NCI-H774 (cell line): ENCODE measurements around the gene MMEL1.

Experiments
- DNase-seq: peaks from one replicate; lab custom pipeline; 2025; lab: John Stamatoyannopoulos, UW

Gene MMEL1

DNA sequence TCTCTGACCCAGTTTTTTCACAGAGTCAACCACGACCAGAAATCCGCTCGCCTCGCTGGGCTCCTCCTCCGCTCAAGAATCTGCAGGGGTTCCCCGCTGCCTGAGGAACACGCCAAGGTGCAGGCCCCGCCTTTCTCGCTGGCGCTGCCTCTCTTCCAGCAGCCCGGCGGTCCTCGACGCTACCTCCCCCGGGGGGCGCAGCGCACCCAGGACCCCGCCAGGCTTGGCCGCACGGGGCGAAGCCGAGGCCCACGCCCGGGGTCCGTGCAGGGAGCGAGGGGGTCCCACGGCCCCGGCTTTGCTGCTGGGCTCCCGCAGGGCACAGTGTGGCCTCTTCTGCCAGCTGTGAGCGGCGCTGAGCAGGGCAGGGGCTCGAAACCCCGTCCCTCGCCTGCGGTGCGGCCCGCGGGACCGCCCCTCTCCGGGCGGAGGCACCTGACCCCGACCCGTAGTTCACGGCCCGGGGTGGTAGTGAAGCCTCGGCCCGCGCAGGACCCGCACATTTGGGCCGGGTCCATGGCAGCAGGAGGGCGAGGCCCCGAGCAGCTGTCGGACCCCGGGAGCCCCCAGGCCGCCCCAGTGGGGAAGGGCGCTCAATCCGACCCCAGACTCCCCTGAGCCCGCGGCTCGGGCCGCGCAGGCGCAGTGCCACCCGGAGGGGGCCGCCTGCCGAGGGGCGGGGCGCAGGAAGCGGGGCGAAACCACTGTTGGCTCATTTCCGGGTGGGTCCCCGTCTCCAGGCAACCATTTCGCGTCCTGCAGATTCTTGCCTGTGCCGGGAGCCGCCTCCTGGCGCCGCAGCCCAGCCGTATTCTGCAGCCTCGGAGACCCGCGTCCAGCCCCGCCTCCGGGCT, 10.0 kb upstream of the MMEL1 start:
- peak; percentile 58 for DNase-seq

DNA sequence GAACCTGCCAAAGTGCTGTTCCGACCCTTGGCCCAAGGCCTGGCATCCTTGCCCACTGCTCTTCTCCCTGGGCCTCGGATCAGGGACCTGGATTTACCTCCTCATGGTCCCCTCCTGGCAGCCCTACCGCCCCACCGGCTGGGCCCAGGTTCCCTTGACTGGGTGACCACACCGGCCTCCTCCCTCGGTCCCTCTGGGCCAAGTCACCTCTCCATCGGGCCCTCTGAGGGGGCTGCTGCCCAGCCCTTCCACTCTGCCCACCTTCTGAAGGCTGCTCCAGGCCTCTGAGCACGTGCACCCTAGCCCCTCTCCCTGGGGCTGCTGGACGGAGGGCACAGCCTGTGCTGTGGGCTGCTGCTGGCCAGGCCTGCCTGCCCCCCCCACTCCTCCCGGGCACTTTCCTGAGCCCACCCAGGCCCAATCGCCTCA, 9.3 kb upstream of the MMEL1 start:
- no peak for DNase-seq

DNA sequence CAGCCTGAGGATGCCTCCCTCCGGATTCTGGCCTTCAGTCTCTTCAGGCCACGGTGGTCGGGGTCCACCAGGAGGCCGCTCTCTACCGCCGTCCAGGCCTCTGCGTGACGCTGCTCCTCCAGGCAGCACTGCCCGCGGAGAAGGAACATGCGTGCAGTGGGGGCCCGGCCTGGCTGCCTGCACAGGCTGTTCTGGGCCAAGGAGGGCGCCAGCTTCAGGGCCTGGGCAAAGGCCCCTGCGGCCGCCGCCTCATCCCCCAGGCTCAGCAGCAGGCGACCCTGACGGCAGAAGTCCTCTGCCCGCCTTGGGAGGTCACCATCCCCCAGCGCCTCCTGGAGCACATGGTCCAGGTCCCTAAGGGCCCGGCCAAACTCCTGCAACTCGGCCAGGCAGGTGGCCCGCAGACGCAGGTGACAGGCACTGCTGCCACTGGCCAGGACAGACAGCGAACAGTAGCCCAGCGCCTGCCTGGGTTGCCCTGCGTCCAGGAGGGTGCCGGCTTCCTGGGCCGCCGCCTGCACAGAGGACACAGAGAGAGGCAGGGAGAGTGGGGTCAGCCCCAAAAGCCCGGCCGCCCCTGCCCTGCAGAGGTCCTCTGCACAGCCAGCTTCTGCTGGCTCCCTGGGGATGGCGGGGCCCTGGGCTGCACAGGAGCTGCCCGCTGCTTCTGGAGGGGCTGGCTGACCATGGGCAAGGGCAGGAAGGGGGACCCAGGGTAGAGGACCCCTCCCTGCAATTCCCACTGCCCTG, 8.7 kb upstream of the MMEL1 start:
- DNase-seq: no peak

DNA sequence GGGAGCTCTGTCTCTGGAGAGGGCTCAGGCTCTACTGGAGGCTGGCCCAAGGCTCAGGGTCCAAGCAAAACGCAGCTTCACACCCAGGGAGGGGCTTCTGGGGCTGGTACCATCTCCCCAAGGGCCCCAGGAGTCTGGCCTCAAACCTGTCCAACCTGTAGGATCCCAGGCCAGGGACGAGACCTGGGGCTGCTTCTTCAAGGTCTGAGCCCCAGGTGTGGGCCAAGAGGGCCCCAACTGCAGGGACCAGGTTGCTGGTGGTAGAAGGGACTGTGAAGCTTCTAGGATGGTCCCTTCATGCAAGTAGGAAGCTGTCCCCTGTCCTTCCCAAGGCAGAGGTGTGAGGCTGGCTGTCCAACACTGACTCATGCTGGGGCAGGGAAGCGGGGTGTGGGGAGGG, 7.8 kb upstream of the MMEL1 start:
- no peak for DNase-seq

DNA sequence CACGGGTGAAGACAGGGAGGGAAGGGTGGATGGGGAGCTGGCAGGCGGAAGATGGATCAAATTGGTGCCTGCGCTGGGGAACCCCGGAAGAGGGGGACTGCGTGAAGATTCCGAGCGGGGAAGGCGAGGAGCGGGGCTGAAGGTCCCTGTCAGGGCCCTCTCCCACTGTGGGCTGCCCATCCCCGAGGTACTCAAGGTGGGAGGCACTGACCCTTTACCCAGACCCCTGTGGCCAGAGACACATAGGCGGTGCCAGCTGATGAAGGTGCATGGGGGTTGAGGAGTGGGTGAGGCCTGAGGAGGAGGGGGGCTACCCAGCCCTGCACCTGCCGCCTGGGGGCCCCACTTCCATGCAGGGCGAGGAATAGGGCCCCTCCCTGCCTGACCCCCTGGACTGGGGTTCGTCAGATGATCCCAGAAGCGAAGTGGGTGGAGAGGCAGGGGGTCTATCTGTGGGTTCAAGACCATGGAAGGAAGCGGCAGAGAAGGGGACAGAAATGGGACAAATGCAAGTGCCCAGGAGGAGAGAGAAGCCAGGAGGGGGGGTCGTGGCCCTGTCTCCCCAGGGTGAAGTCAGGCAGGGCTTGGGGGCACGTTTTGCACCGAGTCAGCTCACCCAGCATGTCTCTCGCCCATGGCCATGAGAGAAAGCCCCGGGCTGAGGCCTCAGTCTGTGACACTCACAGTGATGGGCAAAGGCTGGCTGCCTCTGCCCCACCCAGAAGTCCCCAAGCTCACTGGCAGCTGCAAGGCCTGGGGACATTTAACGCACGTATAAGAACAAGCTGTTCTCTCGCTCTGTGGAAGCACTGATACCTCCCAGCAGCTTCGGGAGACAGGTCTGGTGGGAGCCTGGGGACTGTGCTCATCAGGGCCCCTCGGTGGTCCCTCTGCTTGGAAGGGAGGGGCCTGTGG, 7.0 kb upstream of the MMEL1 start:
- no peak for DNase-seq

DNA sequence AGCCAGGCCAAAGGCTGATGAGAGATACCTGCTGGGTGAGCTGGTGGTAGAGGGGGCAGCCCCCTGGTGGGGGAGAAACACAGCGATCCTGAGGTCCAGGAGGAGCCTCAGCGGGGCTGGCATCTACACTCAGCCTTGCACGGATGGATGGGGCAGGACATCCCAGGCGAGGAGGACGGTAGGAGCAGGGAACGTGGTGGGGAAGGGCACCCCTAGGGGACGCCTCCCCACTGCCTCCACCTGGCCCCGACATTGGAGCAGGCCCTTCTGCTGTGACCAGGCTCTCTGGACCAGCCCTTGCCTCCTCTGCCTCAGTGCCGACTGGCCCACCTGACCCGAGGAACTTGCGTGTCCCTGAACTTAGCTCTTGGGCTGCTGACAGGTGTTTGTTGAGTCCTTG, 6.4 kb upstream of the MMEL1 start:
- DNase-seq: no peak

DNA sequence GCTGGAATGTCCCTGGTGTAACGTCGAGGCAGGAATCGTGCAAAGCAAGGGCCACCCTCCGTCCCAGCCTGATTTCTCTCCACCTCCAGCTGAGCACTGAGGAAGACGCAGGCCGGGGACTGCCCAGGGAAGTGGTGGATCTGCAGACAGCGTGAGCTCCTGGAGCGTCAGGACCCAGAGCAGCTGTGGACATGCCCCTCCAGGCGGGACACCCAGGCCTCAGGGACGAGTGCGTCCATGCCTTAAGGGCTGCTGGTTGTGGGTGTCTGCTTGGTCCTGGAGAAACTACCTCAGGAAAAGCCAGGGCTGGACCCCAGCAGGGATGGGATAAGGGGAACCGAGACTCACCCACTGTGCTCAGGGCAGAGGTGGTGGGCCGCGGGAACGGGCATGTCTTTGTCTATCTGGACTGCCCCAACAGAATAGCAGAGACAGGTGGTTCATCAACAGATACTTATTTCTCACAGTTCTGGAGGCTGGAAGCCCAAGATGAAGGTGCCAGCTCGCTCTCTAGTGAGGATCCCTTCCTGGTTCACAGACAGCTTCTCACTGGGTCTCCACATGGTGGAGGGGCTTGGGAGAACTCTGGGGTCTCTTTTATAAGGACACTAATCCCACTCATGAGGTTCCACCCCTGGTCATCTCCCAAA, 5.8 kb upstream of the MMEL1 start:
- DNase-seq: no peak

DNA sequence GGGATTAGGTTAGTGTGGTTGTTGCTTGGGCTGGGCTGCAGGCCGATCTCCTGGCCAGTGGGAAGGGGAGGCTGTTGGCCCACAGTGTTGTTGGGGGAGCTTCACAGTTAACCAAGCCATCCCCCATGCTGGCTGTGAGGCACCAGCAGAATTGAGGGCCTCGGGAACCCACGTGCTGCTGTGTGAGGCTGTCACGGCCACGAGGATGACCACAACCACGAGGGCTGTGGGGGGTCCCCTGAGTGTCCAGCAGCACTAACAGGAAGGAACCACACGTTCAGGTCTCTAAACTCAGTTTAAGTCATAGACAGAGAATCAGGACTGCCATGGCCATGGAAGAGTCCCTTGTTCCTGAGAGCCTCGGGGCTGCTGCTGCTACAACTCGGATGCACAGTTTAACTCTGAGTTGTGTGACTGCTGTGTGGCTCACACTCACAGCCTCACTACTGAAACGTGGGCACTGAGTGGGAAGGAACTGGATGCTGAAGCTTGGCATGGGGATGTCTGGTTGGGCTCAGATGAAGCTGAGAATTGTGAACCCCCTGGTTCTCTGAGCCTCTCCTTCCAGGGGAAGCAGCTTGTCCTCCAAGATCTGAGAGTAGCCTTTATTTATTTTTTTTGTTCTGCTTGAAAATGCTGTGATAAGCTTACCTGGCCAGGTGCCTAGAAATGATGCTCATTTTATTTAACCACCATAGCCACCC, 4.8 kb upstream of the MMEL1 start:
- no peak for DNase-seq

DNA sequence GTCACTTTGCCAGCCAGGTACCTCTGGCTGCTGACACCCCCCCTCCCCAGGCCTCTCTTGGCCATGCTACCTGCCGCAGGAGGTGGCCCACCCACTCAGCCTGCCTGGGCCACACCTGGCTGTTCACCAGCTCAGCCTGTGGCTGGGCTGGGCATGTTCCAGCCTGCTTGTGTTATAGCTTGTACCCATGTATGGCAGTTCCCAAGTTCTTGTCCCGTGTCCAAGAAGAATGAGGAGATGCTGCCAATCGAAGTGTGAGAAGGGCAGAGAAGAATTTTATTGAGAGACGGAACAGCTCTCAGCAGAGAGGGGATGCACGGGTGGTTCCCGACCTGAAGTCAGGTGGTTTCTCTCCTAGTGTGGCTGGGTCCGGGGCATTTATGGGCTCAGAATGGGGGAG, 3.9 kb upstream of the MMEL1 start:
- DNase-seq: no peak

DNA sequence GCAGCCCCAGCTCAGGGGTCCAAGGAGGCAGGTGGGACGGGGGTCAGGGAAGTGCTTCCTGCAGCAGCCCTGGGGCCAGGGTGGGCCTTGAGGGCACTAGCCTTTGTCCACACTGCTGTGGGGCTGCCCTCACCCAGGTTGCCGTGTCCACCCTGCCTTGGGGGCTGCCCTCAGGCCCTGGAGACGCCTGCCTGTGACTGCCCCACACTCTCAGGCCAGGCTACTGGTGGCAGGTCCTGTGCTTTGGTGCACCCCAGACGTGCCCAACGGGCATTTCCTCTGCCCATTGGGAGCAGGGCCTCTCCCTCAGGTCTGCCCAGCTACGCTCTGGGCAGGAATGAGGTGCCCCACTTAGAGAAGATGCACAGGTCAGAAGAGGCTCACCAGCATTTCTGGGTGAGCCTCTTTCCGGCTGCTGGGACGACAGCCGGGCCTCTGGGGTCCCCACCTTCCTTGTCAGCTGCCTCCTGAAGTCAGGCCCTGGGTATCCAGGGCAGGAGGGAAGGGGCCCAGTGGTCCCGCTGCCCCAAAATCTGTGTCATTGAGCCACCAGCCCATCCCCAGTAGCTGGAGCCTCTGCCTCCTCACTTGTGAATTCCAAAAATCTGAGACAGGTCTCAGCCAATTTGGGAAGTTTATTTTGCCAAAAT, 2.7 kb upstream of the MMEL1 start:
- no peak for DNase-seq

DNA sequence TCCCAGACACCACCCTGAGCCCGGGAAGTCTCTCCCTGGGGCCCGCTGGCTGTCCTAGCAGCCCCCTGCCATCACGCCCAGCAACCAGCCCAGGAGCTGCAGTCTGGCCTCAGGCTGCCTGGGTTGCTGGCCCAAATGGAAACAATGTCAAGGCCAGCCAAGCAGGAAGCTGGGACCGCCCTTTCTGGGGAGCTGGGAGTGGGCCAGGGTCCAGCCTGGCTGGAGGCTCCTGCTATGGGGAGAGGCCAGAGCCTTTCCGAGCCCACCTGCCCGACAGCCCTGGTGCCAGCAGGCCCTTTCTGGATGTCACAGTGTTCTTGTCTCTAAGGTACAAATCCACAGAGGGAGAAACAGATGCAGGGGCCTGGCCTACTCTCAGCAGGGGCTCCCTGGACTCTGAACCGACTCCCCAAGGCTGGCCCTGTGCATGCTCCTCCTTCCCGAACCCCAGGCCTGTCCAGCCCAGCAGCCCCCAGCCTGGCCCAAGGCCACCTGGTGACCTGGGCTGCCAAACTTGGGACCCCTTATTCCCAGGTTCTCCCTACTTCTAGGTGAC, 1.2 kb upstream of the MMEL1 start:
- DNase-seq: no peak

DNA sequence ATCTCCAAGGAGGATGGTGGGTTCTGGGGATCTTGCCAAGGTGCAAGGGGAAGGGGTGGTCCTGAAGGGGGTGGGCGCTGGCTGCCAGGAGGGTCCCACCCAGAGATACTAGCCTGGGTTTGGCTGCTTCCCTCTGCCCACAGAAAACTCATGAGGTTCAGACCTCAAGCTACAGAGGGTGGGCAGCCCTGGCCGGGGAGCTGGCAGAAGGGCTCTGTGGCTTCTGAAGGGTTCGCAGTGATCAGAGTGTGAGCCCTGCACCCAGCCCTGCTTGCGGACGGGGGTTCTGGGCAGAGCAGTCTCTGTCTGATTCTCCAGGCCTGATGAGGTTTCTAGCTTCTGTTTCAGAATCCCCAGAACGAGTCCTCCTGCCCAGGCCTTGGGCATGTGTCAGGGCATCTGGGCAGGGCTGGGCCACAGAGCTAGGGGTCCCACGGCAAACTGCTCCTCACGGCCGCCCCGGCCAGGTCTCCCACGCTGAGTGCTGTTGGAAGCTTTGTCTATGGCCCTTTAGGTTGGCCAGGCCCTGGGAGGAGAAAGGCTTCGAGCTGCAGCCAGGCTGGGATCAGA, 635 bp upstream of the MMEL1 start:
- DNase-seq: no peak

DNA sequence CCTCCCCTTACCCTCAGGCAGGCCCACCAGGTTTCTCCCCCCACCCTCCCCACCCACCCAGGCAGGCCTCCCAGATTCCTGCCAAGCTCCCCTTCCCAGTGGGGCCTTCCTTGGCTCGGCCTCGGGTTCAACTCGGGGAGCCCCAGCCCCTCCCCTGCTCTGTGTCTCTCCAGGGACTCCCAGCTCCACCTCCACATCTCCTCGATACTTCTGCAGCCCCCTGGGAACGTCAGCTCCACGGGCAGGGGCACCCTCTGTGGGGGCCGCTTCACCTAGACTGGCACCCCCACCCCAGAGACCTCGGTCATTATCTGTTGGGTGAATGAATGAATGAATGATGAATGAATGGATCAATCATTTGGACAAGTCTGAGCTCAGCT, 775 bp downstream of the MMEL1 start:
- no peak for DNase-seq

DNA sequence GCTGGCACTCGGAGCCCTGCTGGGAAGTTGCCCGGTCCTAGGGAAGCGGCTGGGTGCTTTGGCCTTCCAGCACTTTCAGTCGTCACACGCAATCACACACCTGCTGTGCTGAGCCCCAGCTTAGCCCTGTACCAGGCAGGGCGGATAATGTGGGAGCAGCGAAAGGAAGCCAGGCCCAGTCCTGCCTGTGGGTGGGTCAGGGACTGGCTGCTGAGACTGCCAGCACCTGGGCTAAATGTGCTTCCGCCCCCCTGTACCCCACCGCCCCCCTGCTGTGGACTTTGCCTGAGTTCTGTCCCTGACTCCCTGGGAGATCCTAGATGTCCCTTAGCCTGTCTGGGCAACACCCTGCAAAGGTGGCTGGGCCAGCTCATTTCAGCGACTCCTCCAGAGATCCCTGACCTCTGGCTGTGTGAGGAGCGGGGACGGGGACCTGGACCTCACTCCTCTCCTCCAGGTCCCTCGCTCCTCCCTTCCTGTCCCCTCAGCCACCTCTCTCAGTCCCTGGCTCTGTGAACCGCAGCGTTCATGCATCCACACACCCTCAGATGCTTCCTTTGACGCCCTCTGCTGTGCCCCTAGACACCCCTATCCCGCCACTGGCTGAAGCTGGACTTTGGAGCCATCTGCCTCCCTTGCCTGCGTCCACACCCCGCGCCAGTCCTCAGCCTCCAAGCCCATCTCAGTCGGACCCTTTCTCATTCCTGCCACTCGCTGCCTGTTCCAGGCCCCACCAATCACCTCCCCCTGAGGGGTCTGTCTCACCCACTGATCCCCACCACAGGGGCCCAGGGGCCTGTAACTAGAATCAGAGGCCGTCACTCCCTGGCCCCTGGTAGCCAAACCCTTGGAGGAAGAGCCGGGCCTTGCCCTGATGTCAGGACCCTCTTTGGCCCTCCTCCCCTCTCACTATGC, 1.4 kb downstream of the MMEL1 start:
- no peak for DNase-seq

DNA sequence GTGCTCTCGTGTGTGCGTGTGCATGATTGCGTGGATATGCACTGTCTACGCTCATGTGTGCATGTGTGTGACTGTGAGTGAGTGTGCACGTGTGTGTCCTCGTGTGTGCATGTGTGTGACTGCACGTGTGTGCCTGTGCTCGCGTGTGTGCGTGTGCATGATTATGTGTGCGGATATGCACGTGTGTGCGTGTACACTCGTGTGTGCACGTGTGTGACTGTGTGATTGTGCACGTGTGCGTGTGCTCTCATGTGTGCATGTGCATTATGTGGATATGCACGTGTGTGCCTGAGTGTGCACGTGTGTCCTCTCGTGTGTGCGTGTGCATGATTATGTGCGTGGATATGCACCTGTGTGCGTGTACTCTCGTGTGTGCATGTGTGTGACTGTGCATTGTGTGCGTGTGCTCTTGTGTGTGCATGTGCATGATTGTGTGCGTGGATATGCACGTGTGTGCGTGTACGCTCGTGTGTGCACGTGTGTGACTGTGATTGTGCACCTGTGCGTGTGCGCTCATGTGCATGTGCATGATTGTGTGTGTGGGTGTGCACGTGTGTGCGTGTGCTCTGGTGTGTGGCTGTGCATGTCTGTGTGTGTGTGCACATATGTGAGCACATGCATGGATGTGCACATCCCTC, 2.2 kb downstream of the MMEL1 start:
- DNase-seq: no peak

DNA sequence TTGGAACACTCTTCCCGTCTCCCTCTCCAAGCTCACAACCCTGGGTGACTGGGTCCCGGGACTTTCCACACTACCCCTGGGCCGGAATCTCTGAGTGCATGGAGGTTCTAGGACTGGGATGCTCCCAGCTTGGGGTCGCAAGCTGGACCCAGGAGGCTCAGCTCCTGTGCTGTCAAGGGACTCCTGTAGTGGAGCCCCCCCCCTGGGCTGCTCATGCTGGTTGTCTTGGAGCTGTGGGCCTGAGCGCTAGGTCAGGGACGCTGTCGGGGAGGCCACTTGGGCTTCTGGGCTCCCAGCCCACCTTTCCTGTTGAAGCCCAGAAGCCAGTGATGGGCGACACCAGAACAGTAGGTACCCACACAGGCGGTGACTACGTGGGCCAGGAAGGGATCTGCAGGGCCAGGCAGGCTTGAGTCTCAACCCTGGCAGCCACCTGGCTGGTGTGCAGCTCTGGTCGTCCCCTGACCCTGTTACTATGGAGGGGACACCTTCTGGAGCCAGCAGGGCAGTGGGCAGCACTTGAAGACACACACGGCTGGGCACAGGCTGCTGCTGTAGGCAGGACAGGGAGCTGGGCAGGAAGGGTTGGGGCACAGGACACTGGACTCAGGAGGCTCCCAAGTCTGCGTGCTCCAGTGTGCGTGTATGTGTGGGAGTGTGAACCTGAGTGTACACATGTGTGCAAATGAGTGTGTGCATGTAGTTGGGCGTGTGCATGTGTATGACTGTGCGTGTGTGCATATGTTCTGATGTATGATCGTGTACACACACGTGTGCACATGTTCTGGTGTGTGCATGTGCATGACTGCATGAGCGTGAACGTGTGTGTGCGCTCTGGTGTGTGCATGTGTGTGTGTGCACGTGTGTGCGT, 3.0 kb downstream of the MMEL1 start:
- DNase-seq: no peak

DNA sequence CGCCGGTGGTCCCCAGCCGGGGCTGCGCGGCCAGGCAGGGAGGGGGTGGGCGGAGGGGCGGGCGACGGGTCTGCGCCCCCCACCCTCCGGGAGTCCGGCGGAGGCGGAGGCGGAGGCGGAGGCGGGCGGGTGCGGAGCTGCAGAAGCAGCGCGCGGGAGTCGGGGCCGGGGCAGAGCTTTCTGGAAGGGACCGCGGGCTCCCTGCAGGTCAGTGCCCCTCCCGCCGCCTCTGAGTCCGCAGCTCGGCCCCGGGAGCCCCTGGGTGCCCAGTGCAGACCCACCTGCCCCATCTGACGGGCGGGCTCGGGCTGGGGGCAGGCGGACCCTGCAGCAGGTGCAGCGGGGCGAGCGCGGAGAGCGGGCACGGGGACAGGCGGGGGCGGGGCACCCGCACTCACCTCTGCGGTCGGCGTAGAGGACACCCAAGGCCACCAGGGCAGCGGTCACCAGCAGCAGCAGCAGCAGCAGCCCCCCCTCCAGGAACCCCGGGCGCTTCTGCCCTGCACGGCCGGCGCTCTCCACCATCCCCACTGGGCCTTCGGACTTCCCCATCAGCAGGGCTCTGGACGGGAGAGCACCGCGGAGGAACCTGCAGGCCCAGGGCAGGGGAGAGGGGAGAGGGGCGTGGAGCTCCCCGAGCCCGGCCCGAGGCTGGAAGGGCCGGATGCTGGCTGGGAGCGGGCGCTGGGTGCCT, 3.7 kb downstream of the MMEL1 start:
- DNase-seq: no peak
